Activated T-helper 1 cell treated with anti-CD3 and anti-CD28 coated beads, Interleukin-12 subunit alpha, Interleukin-12 subunit beta, Interleukin-2, Interleukin-4 antibody, amounts not matched to agents 30 ng/mL and 10 ng/mL and 1 ng/mL, durations not matched to agents 14 hours and 24 hours and 36 hours (primary cell): ENCODE results near the gene RACK1. TPM values are rescaled to one million over a fixed set of nuclear protein-coding genes. Genes with fewer than 3 reads are reported as not detected.
"Not testable (repeated sequence)": the region's sequence is repeated elsewhere in the genome, so short reads cannot be mapped to it uniquely, and the experiment has no call there.

Experiments used
- DNase-seq: peaks from one replicate; pipeline ENCODE4 v3.0.0; 2021; ENCODE audit warnings: low spot score
- H3K27ac Mint-ChIP-seq: one replicate; pipeline ENCODE4 v1.8.0; 2021; ENCODE audit warnings: mild to moderate bottlenecking, mixed read lengths
- H3K27me3 Mint-ChIP-seq: one replicate; pipeline ENCODE4 v1.8.0; 2022; ENCODE audit warnings: mild to moderate bottlenecking, moderate library complexity, mixed read lengths; ENCODE audit not compliant: insufficient read depth
- H3K36me3 Mint-ChIP-seq: one replicate; pipeline ENCODE4 v1.8.0; 2021; ENCODE audit warnings: low read depth, mixed read lengths
- H3K4me1 Mint-ChIP-seq: one replicate; pipeline ENCODE4 v1.8.0; 2021; ENCODE audit warnings: low read depth, mixed read lengths
- H3K4me3 Mint-ChIP-seq: one replicate; pipeline ENCODE4 v1.8.0; 2021; ENCODE audit warnings: mild to moderate bottlenecking, moderate library complexity, mixed read lengths
- H3K9me3 Mint-ChIP-seq: one replicate; pipeline ENCODE4 v1.8.0; 2021; ENCODE audit warnings: mixed read lengths
- intact Hi-C: fragments of 100-400 bp; cut with micrococcal nuclease; formaldehyde crosslinking; loops from one replicate; pipeline ENCODE4 v1.15.1; 2024
- total RNA-seq: library from RNA; stranded (reverse); gene quantifications from 2 replicates; pipeline ENCODE4 v1.2.3, GENCODE V29; 2022

The RACK1 gene
- total RNA-seq, 1 donor from 2014 or later = 2,121 TPM

DNA sequence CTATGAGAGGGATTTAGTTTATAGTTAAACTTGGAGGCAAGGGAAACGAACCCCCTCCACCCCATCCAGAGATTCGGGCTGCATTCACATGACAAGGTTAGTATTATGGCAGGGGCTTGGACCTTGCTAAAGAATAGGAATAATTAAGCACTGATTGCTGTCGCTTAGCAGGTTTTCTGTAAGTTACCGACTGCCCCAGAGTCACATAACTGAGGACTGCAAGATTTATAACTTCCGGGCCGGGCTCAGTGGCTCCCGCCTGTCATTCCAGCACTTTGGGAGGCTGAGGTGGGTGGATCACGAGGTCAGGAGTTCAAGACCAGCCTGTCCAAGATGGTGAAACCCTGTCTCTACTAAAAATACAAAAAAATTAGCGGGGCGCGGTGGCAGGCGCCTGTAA lies 24.2 kb upstream of the RACK1 start:
- intact Hi-C loops, H3K27ac Mint-ChIP-seq, H3K27me3 Mint-ChIP-seq, H3K4me1 Mint-ChIP-seq, H3K36me3 Mint-ChIP-seq, H3K4me3 Mint-ChIP-seq, DNase-seq, H3K9me3 Mint-ChIP-seq: not testable (repeated sequence)

GRCh38 chr5:181267291-181267904 lies 23.7 kb upstream of the RACK1 start:
- H3K27me3 Mint-ChIP-seq, intact Hi-C loops, H3K4me1 Mint-ChIP-seq, DNase-seq, H3K36me3 Mint-ChIP-seq, H3K4me3 Mint-ChIP-seq, H3K9me3 Mint-ChIP-seq, H3K27ac Mint-ChIP-seq: not testable (repeated sequence)

DNA sequence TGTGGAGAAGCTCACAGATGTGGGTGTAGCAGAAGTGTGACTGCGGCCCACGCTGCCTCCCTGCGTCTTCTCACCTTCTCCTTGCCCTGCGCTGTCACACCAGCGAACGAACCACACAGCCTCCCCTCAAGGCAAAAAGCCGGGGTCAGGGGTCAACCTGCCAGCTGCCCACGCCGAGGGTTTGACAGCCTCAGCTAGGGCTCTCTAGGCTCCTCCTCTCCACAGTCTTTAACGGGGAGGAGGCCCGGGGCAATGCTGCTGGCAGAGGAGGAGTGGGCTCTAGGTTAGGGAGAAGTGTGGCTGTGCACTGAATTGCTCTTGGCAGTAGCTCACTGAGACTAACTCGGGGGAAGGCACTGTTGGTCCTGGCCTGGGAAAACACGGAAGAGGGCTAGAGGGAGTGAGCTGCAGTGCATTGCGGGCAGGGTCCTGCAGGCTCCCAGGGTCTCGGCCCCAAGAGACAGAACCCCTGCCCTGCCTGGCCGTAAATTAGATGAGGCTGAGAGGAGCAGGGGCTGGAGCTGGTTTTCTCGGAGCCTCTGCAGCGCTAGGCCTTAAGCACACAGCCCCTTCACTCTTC lies 21.5 kb upstream of the RACK1 start:
- Mint-ChIP-seq H3K36me3 (peaks cover 12% of the 10 kb centered on the region), H3K9me3 (no peaks in the 10 kb centered on the region), H3K27ac (no peak overlapping the region), H3K4me3 (no peak overlapping the region), H3K4me1 (peaks cover 5% of the 10 kb centered on the region), H3K27me3 (peaks cover 2% of the 10 kb centered on the region)
- no peak for DNase-seq
- intact Hi-C loops = no loop called here

- H3K4me1 Mint-ChIP-seq = peaks cover 21% of the 10 kb centered on the region
- no peak for DNase-seq
- no peaks in the 10 kb centered on the region for H3K9me3 Mint-ChIP-seq
- H3K27me3 Mint-ChIP-seq = peaks cover 2% of the 10 kb centered on the region
- no peak overlapping the region for H3K27ac Mint-ChIP-seq
- H3K36me3 Mint-ChIP-seq = peaks cover 19% of the 10 kb centered on the region
- peak overlapping the region; percentile 99 for H3K4me3 Mint-ChIP-seq
- intact Hi-C loops = loop anchor here (5.0 kb wide), 2 partner anchors 401 to 451 kb away; partner anchors contain the start of gene ZFP62
Measured at GRCh38 chr5:181263633-181264032, 19.9 kb upstream of the RACK1 start.

GRCh38 chr5:181261320-181262049 lies 17.8 kb upstream of the RACK1 start:
- Mint-ChIP-seq H3K4me1 (peaks cover 37% of the 10 kb centered on the region), H3K9me3 (no peaks in the 10 kb centered on the region), H3K27ac (peak overlapping the region; percentile 96), H3K36me3 (peaks cover 27% of the 10 kb centered on the region), H3K4me3 (peak overlapping the region; percentile 99), H3K27me3 (no peaks in the 10 kb centered on the region)
- intact Hi-C loops = loop anchor here (1.0 to 5.0 kb wide), 8 partner anchors 15 to 449 kb away; partner anchors contain the start of genes TRIM41 and ZFP62
- peak; percentile 71 for DNase-seq

GRCh38 chr5:181260720-181261319 lies 17.1 kb upstream of the RACK1 start, which contains the start of gene TRIM52:
TSS of gene TRIM52 (minus strand) at chr5:181261143. CDS start at chr5:181260813, 330 bp downstream.
- intact Hi-C loops = loop anchor here (1.0 to 5.0 kb wide), 8 partner anchors 15 to 449 kb away; partner anchors contain the start of genes TRIM41 and ZFP62
- peak; percentile 87 for DNase-seq
- Mint-ChIP-seq H3K9me3 (no peaks in the 10 kb centered on the region), H3K4me3 (peak within 1 kb of the TSS; percentile 99), H3K36me3 (peaks cover 32% of the 10 kb centered on the region), H3K27ac (peak within 1 kb of the TSS; percentile 96), H3K27me3 (no peaks in the 10 kb centered on the region), H3K4me1 (peaks cover 44% of the 10 kb centered on the region)

DNA sequence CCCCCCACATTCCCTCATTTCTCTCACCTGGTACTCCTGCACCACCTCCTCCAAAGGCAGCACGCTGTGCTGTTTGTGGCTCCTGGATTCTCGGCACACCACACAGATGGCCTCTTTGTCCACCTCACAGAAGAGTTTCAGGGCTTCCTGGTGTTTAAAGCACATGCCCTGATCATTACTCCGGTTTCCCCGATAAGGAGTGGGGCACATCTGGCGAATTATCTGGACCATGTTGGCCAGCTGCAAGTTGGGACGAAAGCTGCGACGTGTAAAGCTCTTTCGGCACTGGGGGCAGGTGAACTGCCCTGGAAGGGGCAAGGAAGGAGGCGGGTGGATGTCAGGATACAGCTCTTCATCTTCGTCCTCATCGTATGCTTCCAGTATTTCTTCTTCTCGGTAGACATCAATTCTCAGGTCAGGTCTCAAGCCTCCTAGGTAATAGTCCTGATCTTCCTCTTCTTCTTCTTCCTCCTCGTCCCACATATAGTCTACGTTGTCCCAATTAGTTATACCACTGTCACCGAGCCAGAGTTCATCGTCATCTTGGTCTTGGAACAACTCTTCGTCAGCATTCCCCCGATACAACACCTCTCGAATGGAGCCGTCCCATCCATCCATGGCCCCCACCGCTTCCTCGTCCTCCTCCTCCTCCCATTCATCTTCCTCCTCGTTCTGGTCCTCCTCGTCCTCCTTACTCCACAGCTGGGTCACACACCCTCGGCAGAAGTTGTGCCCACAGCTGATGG lies 16.4 kb upstream of the RACK1 start:
- Mint-ChIP-seq H3K36me3 (peaks cover 37% of the 10 kb centered on the region), H3K9me3 (no peaks in the 10 kb centered on the region), H3K4me3 (peak overlapping the region; percentile 99), H3K27me3 (no peaks in the 10 kb centered on the region), H3K4me1 (peaks cover 49% of the 10 kb centered on the region), H3K27ac (peak overlapping the region; percentile 96)
- intact Hi-C loops = loop anchor here (5.0 kb wide), 2 partner anchors 398 to 448 kb away; partner anchors contain the start of gene ZFP62
- DNase-seq = no peak

- peak overlapping the region; percentile 99 for H3K4me3 Mint-ChIP-seq
- intact Hi-C loops = no loop called here
- H3K27me3 Mint-ChIP-seq = no peaks in the 10 kb centered on the region
- no peak for DNase-seq
- peak overlapping the region; percentile 96 for H3K27ac Mint-ChIP-seq
- H3K36me3 Mint-ChIP-seq = peaks cover 42% of the 10 kb centered on the region
- no peaks in the 10 kb centered on the region for H3K9me3 Mint-ChIP-seq
- H3K4me1 Mint-ChIP-seq = peaks cover 56% of the 10 kb centered on the region
Measured at GRCh38 chr5:181259283-181259682, 15.6 kb upstream of the RACK1 start.

GRCh38 chr5:181258576-181258975 lies 14.9 kb upstream of the RACK1 start:
- Mint-ChIP-seq H3K4me1 (peaks cover 60% of the 10 kb centered on the region), H3K27me3 (no peaks in the 10 kb centered on the region), H3K4me3 (peak overlapping the region; percentile 99), H3K9me3 (no peaks in the 10 kb centered on the region), H3K27ac (peak overlapping the region; percentile 40), H3K36me3 (peaks cover 41% of the 10 kb centered on the region)
- intact Hi-C loops = no loop called here
- no peak for DNase-seq

DNA sequence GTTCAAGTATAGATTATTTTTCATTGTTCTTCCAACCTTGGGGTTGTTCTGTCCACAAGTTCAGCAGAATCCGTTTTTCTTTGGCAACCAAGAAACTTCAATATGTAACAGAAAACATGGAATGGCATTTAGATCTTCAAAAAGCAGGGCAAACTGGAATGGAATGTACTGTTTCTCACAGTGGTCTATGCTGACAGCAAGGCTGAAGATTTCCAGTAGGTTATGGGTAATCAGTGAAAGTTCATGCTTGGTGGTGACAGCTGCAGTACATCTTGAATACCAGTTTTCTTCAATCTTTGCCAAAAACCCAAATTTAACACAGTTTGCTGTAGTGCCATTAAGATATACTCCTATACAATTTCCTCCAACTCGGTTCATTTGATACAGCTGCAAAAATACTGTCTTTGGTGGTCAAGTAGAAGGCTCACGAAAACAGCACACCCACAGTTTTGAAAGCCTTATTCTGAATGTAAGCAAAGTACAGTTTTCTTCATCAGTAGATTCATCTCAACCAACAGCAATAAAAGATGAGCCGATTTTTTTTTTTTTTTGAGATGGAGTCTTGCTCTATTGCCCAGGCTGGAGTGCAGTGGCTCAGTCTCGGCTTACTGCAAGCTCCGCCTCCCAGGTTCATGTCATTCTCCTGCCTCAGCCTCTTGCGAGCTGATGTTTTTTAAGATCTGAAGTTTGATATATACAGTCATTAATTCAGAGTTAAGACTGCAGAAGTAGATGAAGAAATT lies 12.3 kb upstream of the RACK1 start:
- DNase-seq = no peak
- H3K27ac Mint-ChIP-seq = no peak overlapping the region
- no peaks in the 10 kb centered on the region for H3K9me3 Mint-ChIP-seq
- intact Hi-C loops = no loop called here
- no peaks in the 10 kb centered on the region for H3K27me3 Mint-ChIP-seq
- H3K4me3 Mint-ChIP-seq = no peak overlapping the region
- peaks cover 41% of the 10 kb centered on the region for H3K36me3 Mint-ChIP-seq
- peaks cover 74% of the 10 kb centered on the region for H3K4me1 Mint-ChIP-seq

GRCh38 chr5:181255276-181255675 lies 11.6 kb upstream of the RACK1 start:
- H3K4me1 Mint-ChIP-seq = peaks cover 77% of the 10 kb centered on the region
- intact Hi-C loops = no loop called here

More at GRCh38 chr5:181255276-181255675, 11.6 kb upstream of the RACK1 start:
- Mint-ChIP-seq H3K27me3 (no peaks in the 10 kb centered on the region), H3K4me3 (no peak overlapping the region), H3K36me3 (peaks cover 40% of the 10 kb centered on the region), H3K27ac (no peak overlapping the region), H3K9me3 (no peaks in the 10 kb centered on the region)
- DNase-seq = no peak
